Glomerular visceral epithelial cell (primary cell): ENCODE results near the gene PRG2.
A peak's percentile ranks its signal among the peaks of the same experiment; 100 is the strongest.

Experiments
- DNase-seq: peaks from one replicate; pipeline ENCODE4 v3.0.0-alpha.2; 2016; ENCODE audit errors: extremely low spot score

Gene PRG2

GRCh38 chr11:57396744-57397143 lies 6.3 kb upstream of the PRG2 start:
- no peak for DNase-seq

- DNase-seq: no peak
Measured at GRCh38 chr11:57395905-57396623, 5.6 kb upstream of the PRG2 start.

GRCh38 chr11:57394203-57394965 lies 3.9 kb upstream of the PRG2 start:
- no peak for DNase-seq

GRCh38 chr11:57392763-57393105 lies 2.3 kb upstream of the PRG2 start:
- no peak for DNase-seq

GRCh38 chr11:57392066-57392762 lies 1.8 kb upstream of the PRG2 start:
- DNase-seq: no peak

GRCh38 chr11:57391539-57391938 lies 1.1 kb upstream of the PRG2 start:
- DNase-seq: no peak

- no peak for DNase-seq
Measured at GRCh38 chr11:57391111-57391510, 661 bp upstream of the PRG2 start.

GRCh38 chr11:57387289-57388030 lies 3.0 kb downstream of the PRG2 start:
- DNase-seq: no peak

- DNase-seq: no peak
Measured at GRCh38 chr11:57386178-57386940, 4.1 kb downstream of the PRG2 start.

- no peak for DNase-seq
Measured at GRCh38 chr11:57380975-57381374, 9.5 kb downstream of the PRG2 start, which contains the start of gene PRG3. Gene PRG3 (minus strand): TSS chr11:57381150. CDS start chr11:57380708, 442 bp downstream.

GRCh38 chr11:57379732-57380131 lies 10.7 kb downstream of the PRG2 start:
- DNase-seq: peak; percentile 17

- no peak for DNase-seq
Measured at GRCh38 chr11:57378186-57378585, 12.3 kb downstream of the PRG2 start.

GRCh38 chr11:57377107-57377506 lies 13.3 kb downstream of the PRG2 start:
- DNase-seq: no peak

- DNase-seq: no peak
Measured at GRCh38 chr11:57376095-57377090, 14.1 kb downstream of the PRG2 start.

- no peak for DNase-seq
Measured at GRCh38 chr11:57375490-57375889, 15.0 kb downstream of the PRG2 start.

- no peak for DNase-seq
Measured at GRCh38 chr11:57374966-57375365, 15.5 kb downstream of the PRG2 start.

- DNase-seq: no peak
Measured at GRCh38 chr11:57373146-57373545, 17.3 kb downstream of the PRG2 start.

- no peak for DNase-seq
Measured at GRCh38 chr11:57370941-57371340, 19.5 kb downstream of the PRG2 start.

- no peak for DNase-seq
Measured at GRCh38 chr11:57370251-57370650, 20.2 kb downstream of the PRG2 start.

GRCh38 chr11:57368845-57369232 lies 21.6 kb downstream of the PRG2 start:
- no peak for DNase-seq
